T-helper 17 cell (primary cell): ENCODE data around the gene ZNF660. TPM values are rescaled to one million over a fixed set of nuclear protein-coding genes. Genes with fewer than 3 reads are reported as not detected.
A peak's percentile ranks its signal among the peaks of the same experiment; 100 is the strongest.
"Not testable (repeated sequence)": the region's sequence is repeated elsewhere in the genome, so short reads cannot be mapped to it uniquely, and the experiment has no call there.

Experiments used
- ATAC-seq: fragments of 150-1000 bp; cut with Tn5 transposase; 2 replicates; pipeline ENCODE4 v1.10.0; 2021; ENCODE audit warnings: mild to moderate bottlenecking, moderate library complexity
- DNase-seq, 3 donors: peaks; one replicate each; pipeline versions ENCODE4 v3.0.0 to v3.0.0-alpha.2; 2020 to 2021
- H3K9me3 ChIP-seq: one replicate; pipeline ENCODE4 v1.7.0; 2013; ENCODE audit warnings: low read length, mild to moderate bottlenecking; ENCODE audit not compliant: control insufficient read depth, poor library complexity, severe bottlenecking
- H3K27ac Mint-ChIP-seq: one replicate; pipeline ENCODE4 v1.8.0; 2022; ENCODE audit warnings: mild to moderate bottlenecking, moderate library complexity, mixed read lengths
- H3K27me3 Mint-ChIP-seq: one replicate; pipeline ENCODE4 v1.8.0; 2022; ENCODE audit warnings: mixed read lengths
- H3K36me3 Mint-ChIP-seq: one replicate; pipeline ENCODE4 v1.8.0; 2022; ENCODE audit warnings: low read depth, mixed read lengths
- H3K4me1 Mint-ChIP-seq: one replicate; pipeline ENCODE4 v1.8.0; 2022; ENCODE audit warnings: mild to moderate bottlenecking, mixed read lengths
- H3K4me3 Mint-ChIP-seq: one replicate; pipeline ENCODE4 v1.8.0; 2022; ENCODE audit warnings: mild to moderate bottlenecking, moderate library complexity, mixed read lengths
- total RNA-seq, 4 donors: library from RNA in 2 of 4; stranded (reverse) in 2 of 4; gene quantifications; one replicate each; pipeline ENCODE4 v1.2.3 and lab custom pipeline; 2022 to 2026

Gene ZNF660
- total RNA-seq: under 1 TPM in 1 of 2 donors, not detected in 1; 0.20 TPM
- total RNA-seq (lab: John Stamatoyannopoulos, UW): 0 to 0.12 reads per million in 2 donors

- no peak within 1 kb of the TSS for H3K4me3 Mint-ChIP-seq
- peaks cover 35% of the 10 kb centered on the region for H3K27me3 Mint-ChIP-seq
- DNase-seq (no peak), ATAC-seq (peak; percentile 25)
- H3K9me3 ChIP-seq: peaks cover 4% of the 10 kb centered on the region
- peaks cover 3% of the 10 kb centered on the region for H3K36me3 Mint-ChIP-seq
- no peak within 1 kb of the TSS for H3K27ac Mint-ChIP-seq
- H3K4me1 Mint-ChIP-seq: no peaks in the 10 kb centered on the region
These were observed at the start of gene ZNF660 for GRCh38 chr3:44584646-44585501. Gene ZNF660 (plus strand): TSS chr3:44584964. CDS start chr3:44594194, 9,230 bp downstream.

GRCh38 chr3:44535364-44535763 is 49.4 kb upstream of the ZNF660 start:
- Mint-ChIP-seq H3K4me3 (no peak overlapping the region), H3K4me1 (peaks cover 3% of the 10 kb centered on the region), H3K27me3 (peaks cover 46% of the 10 kb centered on the region), H3K27ac (no peak overlapping the region), H3K36me3 (peaks cover 3% of the 10 kb centered on the region)
- no peak for ATAC-seq
- H3K9me3 ChIP-seq: no peaks in the 10 kb centered on the region
- no peak for DNase-seq

- not testable (repeated sequence) for ATAC-seq, DNase-seq, H3K27ac Mint-ChIP-seq, H3K36me3 Mint-ChIP-seq, H3K4me1 Mint-ChIP-seq, H3K4me3 Mint-ChIP-seq, H3K9me3 ChIP-seq
- peaks cover 35% of the 10 kb centered on the region for H3K27me3 Mint-ChIP-seq
These were observed 40.0 kb upstream of the ZNF660 start for GRCh38 chr3:44544811-44545210.

- Mint-ChIP-seq H3K27ac (peak within 1 kb of the TSS; percentile 22), H3K4me3 (peak within 1 kb of the TSS; percentile 90), H3K36me3 (peaks cover 3% of the 10 kb centered on the region), H3K4me1 (peaks cover 18% of the 10 kb centered on the region), H3K27me3 (peaks cover 10% of the 10 kb centered on the region)
- DNase-seq (peak in 2 of 3 donors; percentile 5 to 22), ATAC-seq (peak; percentile 65)
- no peaks in the 10 kb centered on the region for H3K9me3 ChIP-seq
These were observed 29.9 kb upstream of the ZNF660 start, which contains the start of gene ZKSCAN7 for GRCh38 chr3:44554626-44555592. Gene ZKSCAN7 (plus strand): TSS chr3:44555193. CDS start chr3:44557048, 1,855 bp downstream.

- peaks cover 18% of the 10 kb centered on the region for H3K4me1 Mint-ChIP-seq
- H3K27me3 Mint-ChIP-seq: peaks cover 3% of the 10 kb centered on the region
- peak overlapping the region; percentile 90 for H3K4me3 Mint-ChIP-seq
- ATAC-seq: no peak
- H3K27ac Mint-ChIP-seq: peak overlapping the region; percentile 22
- H3K36me3 Mint-ChIP-seq: peaks cover 5% of the 10 kb centered on the region
- no peaks in the 10 kb centered on the region for H3K9me3 ChIP-seq
- DNase-seq: no peak
These were observed 29.0 kb upstream of the ZNF660 start for GRCh38 chr3:44555723-44556122.

GRCh38 chr3:44557074-44557473 is 27.7 kb upstream of the ZNF660 start:
- DNase-seq (no peak), ATAC-seq (no peak)
- Mint-ChIP-seq H3K4me3 (no peak overlapping the region), H3K27me3 (no peaks in the 10 kb centered on the region), H3K36me3 (peaks cover 6% of the 10 kb centered on the region), H3K4me1 (peaks cover 18% of the 10 kb centered on the region), H3K27ac (no peak overlapping the region)
- H3K9me3 ChIP-seq: no peaks in the 10 kb centered on the region

GRCh38 chr3:44561076-44561475 is 23.7 kb upstream of the ZNF660 start:
- Mint-ChIP-seq H3K4me3 (no peak overlapping the region), H3K27ac (no peak overlapping the region), H3K27me3 (no peaks in the 10 kb centered on the region), H3K4me1 (peaks cover 5% of the 10 kb centered on the region), H3K36me3 (peaks cover 10% of the 10 kb centered on the region)
- no peak for ATAC-seq
- DNase-seq: no peak
- no peaks in the 10 kb centered on the region for H3K9me3 ChIP-seq

- Mint-ChIP-seq H3K4me3 (no peak overlapping the region), H3K36me3 (peaks cover 11% of the 10 kb centered on the region), H3K4me1 (peaks cover 5% of the 10 kb centered on the region), H3K27ac (no peak overlapping the region), H3K27me3 (no peaks in the 10 kb centered on the region)
- DNase-seq: no peak
- no peaks in the 10 kb centered on the region for H3K9me3 ChIP-seq
- no peak for ATAC-seq
These were observed 22.6 kb upstream of the ZNF660 start for GRCh38 chr3:44562147-44562546.

GRCh38 chr3:44568561-44568960 is 16.2 kb upstream of the ZNF660 start:
- no peak overlapping the region for H3K4me3 Mint-ChIP-seq
- peaks cover 13% of the 10 kb centered on the region for H3K9me3 ChIP-seq
- peaks cover 20% of the 10 kb centered on the region for H3K36me3 Mint-ChIP-seq
- no peak overlapping the region for H3K27ac Mint-ChIP-seq
- no peak for DNase-seq
- ATAC-seq: no peak
- H3K27me3 Mint-ChIP-seq: no peaks in the 10 kb centered on the region
- no peaks in the 10 kb centered on the region for H3K4me1 Mint-ChIP-seq

GRCh38 chr3:44571024-44571423 is 13.7 kb upstream of the ZNF660 start:
- ATAC-seq: no peak
- no peak for DNase-seq
- H3K9me3 ChIP-seq: peaks cover 16% of the 10 kb centered on the region
- no peaks in the 10 kb centered on the region for H3K4me1 Mint-ChIP-seq
- H3K36me3 Mint-ChIP-seq: peaks cover 16% of the 10 kb centered on the region
- no peak overlapping the region for H3K27ac Mint-ChIP-seq
- no peak overlapping the region for H3K4me3 Mint-ChIP-seq
- H3K27me3 Mint-ChIP-seq: no peaks in the 10 kb centered on the region

- H3K4me3 Mint-ChIP-seq: no peak overlapping the region
- H3K4me1 Mint-ChIP-seq: no peaks in the 10 kb centered on the region
- H3K36me3 Mint-ChIP-seq: peaks cover 4% of the 10 kb centered on the region
- peaks cover 3% of the 10 kb centered on the region for H3K9me3 ChIP-seq
- no peaks in the 10 kb centered on the region for H3K27me3 Mint-ChIP-seq
- H3K27ac Mint-ChIP-seq: no peak overlapping the region
- no peak for DNase-seq
- no peak for ATAC-seq
These were observed 8.2 kb upstream of the ZNF660 start for GRCh38 chr3:44576613-44577012.

- ATAC-seq: peak; percentile 53
These were observed 7.3 kb upstream of the ZNF660 start for GRCh38 chr3:44577354-44577952.

GRCh38 chr3:44578316-44578715 is 6.4 kb upstream of the ZNF660 start:
- not testable (repeated sequence) for H3K4me3 Mint-ChIP-seq, H3K27me3 Mint-ChIP-seq, H3K9me3 ChIP-seq, H3K36me3 Mint-ChIP-seq, DNase-seq, H3K27ac Mint-ChIP-seq, ATAC-seq, H3K4me1 Mint-ChIP-seq

More at GRCh38 chr3:44577354-44577952, 7.3 kb upstream of the ZNF660 start:
- not testable (repeated sequence) for H3K4me1 Mint-ChIP-seq, H3K4me3 Mint-ChIP-seq, H3K36me3 Mint-ChIP-seq, DNase-seq, H3K27me3 Mint-ChIP-seq, H3K9me3 ChIP-seq, H3K27ac Mint-ChIP-seq
